ENCODE results near the gene TAS2R41. TPM values are rescaled to one million over a fixed set of nuclear protein-coding genes. Genes with fewer than 3 reads are reported as not detected.

Gene TAS2R41, protein sequence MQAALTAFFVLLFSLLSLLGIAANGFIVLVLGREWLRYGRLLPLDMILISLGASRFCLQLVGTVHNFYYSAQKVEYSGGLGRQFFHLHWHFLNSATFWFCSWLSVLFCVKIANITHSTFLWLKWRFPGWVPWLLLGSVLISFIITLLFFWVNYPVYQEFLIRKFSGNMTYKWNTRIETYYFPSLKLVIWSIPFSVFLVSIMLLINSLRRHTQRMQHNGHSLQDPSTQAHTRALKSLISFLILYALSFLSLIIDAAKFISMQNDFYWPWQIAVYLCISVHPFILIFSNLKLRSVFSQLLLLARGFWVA
- total RNA-seq, result not detected
- long read RNA-seq, result 0 reads

DNA sequence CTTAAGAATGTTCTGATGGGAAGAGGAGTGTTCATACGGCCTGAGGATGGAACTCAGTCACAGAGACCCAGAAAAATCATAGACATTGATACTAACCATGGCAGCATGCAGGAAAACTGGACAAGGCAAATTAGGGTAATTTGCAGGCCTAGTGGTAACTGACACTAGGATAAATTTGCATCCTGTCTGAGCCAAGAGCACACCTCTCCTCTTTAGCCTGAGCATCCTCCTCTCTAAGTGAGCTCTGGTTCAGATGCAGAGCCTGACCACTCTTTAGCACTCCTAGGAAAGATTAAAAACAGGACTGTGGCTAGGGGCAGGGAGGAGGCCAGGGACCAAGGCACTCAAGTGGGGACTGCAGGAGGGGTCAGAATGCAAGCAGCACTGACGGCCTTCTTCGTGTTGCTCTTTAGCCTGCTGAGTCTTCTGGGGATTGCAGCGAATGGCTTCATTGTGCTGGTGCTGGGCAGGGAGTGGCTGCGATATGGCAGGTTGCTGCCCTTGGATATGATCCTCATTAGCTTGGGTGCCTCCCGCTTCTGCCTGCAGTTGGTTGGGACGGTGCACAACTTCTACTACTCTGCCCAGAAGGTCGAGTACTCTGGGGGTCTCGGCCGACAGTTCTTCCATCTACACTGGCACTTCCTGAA, at the start of gene TAS2R41:
TAS2R41 (plus strand) TSS at position 373 of the 650 bp plus-strand sequence; CDS start at position 373, 0 bp downstream.
- no peak for DNase-seq
- intact Hi-C loops (cut with micrococcal nuclease), result no loop called here
- ATAC-seq, result no peak

DNA sequence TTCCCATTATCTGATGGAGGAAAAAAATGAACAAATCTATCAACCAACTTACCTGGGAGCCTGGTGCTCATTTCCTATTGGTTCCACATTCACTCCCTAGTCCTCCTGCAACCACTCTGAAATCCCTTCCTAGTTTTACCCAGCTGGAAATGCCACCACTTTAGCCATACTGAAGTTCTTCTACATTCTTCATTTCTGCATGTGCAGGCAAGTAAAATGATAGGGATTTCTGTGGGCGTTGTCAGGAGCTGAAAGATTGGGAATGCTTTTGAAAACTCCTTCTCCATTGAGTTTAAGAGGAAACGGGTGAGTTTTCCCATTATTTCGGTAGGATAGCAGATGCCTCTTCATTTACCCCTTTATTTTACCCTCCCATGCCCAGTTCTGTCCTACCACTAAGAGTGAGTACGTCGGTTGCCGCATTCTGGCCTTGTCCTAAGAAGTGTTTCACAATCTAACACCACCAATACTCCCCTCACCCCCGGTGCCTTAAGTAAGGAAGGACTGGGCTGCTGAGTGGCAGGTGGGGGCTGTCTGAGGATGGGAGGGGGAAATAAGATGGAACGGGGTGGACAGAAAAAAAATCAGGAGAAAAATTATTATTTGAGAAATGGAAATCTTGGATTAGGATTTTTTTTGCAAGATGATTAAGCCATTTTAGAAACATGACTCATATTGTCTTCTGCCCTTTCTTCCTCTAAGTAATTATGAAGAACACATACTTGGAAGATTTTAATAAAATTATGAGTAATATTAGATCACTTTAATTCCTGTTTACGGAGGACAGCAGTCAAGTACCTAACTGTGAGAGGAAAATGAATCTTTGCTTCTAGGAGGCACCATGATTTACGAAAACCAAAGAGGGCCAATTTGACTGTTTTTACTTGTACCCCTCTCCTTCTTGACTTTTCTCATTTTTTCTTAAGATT, 47.6 kb upstream of the TAS2R41 start:
- no peak for ATAC-seq
- intact Hi-C loops (cut with micrococcal nuclease), result no loop called here
- DNase-seq, result no peak

DNA sequence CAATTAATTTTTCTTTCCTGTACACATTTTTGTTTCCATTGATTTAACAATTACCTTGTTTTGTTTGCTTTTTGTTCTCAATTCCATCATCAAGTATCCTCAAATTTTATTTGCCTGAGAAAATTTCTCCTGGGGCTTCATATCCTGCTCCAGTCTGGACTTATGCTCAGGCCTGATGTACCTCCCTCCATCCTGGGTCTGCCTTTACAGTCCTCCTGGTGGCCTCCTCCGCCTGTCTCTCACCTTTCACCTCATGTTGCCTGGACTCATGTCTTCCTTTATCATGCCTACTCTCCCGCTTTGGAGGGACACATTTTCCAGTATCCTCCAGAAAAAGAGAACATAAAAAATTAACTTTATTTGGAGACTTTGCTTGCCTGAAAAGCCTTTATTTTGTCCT, 46.6 kb upstream of the TAS2R41 start:
- intact Hi-C loops (cut with micrococcal nuclease), result no loop called here
- ATAC-seq, result no peak
- no peak for DNase-seq

DNA sequence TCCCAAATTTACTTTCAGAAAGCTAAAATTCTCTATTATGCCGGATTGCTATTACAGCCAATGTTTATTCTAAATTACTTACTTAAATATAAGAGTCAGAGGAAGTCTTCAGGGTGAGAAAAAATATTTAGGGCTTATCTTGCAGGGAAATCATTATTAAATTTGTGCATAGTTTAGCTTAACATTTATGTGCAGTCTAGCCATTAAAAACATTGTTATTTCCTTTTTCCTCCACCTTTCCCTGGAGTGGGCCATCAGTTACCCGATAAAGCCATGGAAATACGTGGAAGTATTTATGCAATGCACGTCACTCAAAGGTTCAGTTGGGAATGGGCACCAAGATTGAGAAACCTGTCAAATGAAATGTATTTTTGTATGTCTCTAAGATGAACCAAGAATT, 43.9 kb upstream of the TAS2R41 start:
- intact Hi-C loops (cut with micrococcal nuclease), result no loop called here
- DNase-seq (no peak), ATAC-seq (no peak)

DNA sequence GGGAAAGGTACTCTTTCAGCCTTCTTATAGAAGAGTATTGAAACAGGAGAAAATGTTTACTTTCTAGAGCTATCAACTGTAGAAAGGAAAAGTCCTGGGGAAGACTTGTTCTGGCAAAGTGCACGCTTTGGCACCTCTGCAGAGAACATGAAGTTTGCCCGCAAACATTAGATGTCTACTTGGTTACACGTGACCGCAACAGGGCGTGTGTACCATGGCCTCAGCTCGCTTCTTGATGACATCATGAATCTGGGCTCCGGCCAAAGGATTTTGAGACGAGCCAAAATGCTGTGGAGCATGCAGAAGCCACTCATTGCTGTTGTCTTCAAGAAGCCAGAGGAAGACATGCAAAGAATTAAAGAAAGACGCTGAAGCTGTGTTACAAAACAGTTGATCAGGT, 43.0 kb upstream of the TAS2R41 start:
- DNase-seq (peak; percentile 60), ATAC-seq (peak; percentile 56)
- intact Hi-C loops (cut with micrococcal nuclease), result no loop called here

DNA sequence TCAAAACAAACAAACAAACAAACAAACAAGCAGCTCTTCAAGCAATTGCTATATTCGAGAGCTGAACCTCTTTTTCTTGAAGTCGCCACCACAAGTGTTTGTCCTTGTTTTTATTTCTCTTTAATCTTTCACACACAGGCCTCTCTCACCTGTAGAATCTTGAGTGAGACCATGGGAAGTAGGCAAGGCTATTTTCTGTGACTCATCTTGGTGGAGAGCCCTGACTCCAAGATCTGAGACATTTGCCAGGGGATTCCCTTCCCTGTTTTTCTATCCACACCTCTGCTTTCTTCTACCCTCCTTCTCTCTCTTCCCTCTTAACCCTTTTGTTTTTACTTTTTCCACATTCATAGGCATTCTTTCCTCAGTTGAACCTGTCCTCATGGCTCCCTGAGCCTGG, 42.4 kb upstream of the TAS2R41 start:
- DNase-seq, result no peak
- intact Hi-C loops (cut with micrococcal nuclease), result no loop called here

DNA sequence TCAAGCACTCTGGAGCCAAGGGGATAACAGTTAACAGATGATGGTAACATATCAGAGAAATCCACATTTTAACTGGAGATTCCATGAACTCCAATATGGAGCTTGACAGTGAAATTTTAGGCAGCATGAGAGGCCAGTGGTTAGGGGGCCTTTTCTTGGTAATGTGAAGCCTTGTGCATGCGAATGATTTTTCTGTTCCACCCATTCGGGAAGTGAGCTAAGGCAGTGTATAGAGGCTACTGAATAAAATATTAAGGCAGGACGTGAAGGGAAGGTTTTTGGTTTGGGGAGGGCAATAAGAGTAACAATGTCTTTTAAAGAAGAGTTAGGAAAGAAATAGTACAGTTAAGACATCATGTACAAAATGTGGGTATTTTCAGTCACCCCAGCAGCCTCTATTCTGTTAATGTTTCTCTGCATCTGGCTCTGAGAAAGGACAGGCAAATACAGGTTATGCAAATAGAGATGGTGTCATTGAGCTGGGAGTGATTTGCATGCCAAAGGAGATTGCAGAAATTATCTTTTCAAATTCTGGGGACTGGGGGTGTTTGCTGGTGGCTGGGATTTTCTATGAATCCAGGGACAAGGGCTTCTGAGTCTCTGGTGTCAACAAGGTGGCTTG, 41.2 kb upstream of the TAS2R41 start:
- DNase-seq (no peak), ATAC-seq (no peak)
- intact Hi-C loops (cut with micrococcal nuclease), result no loop called here

More for the DNA sequence above, 42.4 kb upstream of the TAS2R41 start:
- ATAC-seq, result no peak

DNA sequence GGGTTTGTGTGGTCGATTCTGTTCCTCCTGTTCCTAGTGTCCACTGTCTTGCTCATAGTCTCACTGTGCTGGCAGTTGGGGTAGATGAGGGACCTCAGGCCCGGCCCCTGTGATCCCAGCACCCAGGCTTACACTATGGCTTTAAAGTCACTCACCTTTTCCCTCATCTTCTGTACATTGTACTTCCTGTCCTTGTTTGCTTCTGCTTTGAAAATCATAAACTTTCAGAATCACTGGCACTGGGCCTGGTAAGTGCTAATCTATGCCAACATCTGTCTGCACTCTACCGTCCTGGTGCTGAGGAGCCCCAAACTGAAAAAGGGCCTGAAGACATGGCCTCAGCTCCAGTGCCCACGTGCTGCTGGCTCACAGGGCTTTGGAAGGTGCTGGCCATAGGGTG, 40.1 kb upstream of the TAS2R41 start:
- ATAC-seq, result no peak
- intact Hi-C loops (cut with micrococcal nuclease), result no loop called here
- DNase-seq, result no peak

DNA sequence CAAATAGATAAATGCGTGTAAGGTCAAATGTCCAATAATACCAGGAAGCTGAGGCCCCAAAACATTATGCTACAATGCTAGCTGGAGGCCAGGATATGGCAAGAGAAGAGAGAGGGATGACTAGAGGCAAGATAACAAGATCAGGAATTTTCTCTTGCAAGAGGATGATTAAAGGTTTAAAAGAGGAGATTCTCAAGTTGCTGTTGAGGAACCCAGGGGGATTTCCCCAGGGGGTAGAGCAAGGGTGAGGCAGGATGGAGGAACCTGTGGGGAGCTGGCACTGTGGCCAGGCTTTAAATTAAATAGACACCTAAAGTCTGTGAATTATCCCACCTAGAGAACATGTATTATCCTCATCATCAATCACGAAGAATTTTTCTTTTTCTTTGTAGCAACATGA, 37.8 kb upstream of the TAS2R41 start:
- intact Hi-C loops (cut with micrococcal nuclease), result no loop called here
- ATAC-seq (no peak), DNase-seq (no peak)

DNA sequence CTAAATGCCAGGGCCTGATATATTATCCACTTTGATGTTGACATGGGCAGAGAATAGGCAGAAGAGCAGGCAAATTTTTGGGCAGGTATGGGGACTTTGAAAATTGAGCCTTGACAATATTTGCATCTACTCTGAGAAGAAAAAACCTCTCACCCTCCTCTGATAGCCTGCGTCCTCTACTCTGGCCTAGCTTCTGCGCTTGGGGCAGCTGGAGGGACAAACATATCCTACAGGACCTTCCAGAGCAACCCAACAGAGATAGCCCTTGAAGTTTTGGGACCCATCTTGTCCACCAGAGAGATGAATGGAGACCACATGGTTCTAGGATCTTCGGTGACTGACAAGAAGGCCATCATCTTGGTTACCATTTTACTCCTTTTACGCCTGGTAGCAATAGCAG, 34.5 kb upstream of the TAS2R41 start, which contains the start of gene TAS2R60:
TAS2R60 (plus strand) TSS at position 301 of the 400 bp plus-strand sequence; CDS start at position 301, 0 bp downstream.
- intact Hi-C loops (cut with micrococcal nuclease), result no loop called here
- no peak for DNase-seq
- no peak for ATAC-seq

DNA sequence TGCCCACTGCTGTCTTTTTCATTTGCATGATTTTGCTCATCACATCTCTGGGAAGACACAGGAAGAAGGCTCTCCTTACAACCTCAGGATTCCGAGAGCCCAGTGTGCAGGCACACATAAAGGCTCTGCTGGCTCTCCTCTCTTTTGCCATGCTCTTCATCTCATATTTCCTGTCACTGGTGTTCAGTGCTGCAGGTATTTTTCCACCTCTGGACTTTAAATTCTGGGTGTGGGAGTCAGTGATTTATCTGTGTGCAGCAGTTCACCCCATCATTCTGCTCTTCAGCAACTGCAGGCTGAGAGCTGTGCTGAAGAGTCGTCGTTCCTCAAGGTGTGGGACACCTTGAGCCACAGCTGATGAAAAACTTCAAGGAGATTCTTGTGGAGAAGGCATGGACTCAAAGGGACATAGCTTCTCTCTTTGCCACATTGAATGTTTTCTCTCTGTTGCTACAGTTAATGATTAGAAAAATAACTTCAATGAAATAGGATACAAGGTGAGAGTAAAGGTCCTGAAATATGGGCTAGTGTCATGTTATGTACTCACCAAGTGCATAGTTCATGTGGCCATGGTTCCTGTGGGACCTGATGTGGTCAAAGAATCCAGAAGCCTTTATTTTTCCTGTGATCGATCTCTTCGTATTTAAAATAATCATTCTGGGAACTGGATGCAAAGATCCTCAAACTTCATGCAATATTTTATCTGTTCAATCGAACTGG, 33.5 kb upstream of the TAS2R41 start:
- ATAC-seq (no peak), DNase-seq (no peak)
- intact Hi-C loops (cut with micrococcal nuclease), result no loop called here

DNA sequence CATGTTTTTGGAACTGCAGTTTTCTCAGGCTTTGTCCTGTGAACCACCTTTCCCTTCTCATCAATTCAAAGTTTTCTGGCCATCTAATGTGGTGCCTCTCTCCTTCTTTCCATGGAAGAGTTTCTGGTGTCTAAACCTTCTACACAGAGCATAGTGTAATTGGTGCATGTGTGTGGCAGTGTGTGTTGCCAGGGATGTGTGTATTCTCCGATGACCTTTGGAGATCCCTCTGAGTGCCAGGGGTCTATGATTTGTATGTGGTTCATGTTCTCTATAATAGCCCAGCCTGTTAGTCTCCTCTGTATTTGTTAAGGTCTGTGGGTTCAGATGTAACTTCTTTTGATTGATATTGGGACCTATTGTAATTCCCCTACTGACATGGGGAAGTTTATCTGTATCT, 32.9 kb upstream of the TAS2R41 start:
- ATAC-seq, result no peak
- intact Hi-C loops (cut with micrococcal nuclease), result no loop called here
- no peak for DNase-seq

DNA sequence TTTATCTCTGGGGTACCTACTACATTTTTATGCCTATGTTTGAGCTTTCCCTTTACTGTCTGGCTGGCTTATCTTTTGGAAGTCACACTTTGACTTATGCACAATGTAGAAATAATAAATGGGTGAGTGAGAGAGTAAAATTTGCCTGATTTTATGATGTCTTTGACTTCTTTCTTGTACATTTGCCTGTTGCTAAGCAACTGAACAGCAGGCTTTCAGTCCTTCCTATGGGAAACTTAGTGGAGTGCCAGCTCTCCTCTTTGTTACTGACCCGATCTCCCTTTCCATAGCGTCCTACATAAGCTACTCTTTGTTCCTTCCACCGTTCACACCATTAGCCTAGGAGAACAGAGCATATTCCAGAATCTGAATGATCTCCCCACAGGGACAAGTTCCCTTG, 30.2 kb upstream of the TAS2R41 start:
- intact Hi-C loops (cut with micrococcal nuclease), result no loop called here
- no peak for ATAC-seq
- no peak for DNase-seq

DNA sequence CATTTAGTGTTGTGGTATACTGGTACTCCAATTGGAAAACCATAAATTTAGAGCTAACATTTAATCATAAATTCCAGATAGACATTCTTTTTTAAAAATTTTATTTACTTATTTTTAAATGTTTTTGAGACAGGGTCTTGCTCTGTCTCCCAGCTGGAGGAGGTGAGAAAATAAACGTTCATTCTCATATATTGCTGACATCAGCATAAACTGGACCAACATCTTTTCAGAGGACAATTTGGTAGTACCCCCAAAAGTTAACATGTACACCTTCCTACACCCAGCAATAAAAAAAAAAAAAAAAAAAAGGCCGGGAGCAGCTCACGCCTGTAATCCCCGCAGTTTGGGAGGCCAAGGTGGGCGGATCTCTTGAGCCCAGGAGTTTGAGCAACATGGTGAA, 29.2 kb upstream of the TAS2R41 start:
- intact Hi-C loops (cut with micrococcal nuclease), result no loop called here
- no peak for ATAC-seq

DNA sequence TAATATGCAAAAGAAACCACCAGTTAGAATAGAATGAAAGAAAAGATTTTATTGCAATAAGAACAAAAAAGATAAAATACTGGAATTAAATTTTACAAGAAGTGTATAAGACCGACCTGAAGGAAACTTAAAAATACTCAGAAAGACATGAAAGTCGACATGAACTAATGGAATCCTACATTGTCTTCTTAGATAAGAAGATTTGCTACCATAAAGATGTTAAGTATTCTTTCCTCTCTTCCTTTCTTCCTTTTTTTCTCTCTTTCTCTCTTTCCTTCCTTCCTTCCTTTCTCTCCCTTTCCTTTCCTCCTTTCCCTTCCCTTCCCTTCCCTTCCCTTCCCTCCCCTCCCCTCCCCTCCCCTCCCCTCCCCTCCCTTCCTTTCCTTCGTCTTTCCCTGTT, 27.9 kb upstream of the TAS2R41 start:
- ATAC-seq (no peak), DNase-seq (no peak)
- intact Hi-C loops (cut with micrococcal nuclease), result no loop called here

More for the DNA sequence above, 29.2 kb upstream of the TAS2R41 start:
- DNase-seq, result no peak

DNA sequence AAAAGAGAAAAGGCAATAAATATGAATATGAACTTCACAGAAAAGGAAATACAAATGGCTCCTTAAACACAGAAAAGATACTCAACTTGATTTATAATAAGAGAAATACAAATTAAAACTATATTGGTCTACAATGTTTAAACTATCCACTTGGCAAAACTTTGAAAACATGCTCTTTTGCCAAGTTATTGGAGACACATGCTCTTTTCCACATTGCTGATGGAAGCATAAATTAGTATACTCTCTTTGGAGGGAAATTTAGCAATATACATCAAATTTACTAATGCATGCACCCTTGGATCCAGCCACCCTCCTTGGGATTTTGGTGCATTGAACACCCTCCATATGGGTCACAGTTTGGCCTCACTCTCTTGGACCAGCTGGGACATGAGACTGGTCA, 26.6 kb upstream of the TAS2R41 start:
- intact Hi-C loops (cut with micrococcal nuclease), result no loop called here
- DNase-seq (no peak), ATAC-seq (no peak)

DNA sequence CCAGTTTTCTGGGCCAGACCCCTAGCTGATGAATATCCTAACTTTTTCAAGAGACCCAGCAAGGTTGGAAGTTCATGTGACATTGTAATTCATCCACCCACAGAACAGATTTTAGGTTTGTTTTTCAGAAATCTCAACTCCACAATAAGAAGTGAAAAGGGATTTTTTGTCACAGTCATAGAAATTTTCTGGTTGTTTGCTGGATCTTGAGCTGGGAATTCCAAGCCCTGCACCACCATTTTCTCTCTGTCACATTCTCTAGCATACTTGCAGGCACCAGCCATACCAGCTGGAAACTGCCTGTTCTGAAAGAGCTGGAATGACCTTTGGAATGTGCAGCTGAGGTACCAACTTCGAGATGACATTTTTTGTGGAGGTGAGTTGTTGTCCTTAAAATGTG, 25.9 kb upstream of the TAS2R41 start:
- DNase-seq (no peak), ATAC-seq (no peak)
- intact Hi-C loops (cut with micrococcal nuclease), result no loop called here

DNA sequence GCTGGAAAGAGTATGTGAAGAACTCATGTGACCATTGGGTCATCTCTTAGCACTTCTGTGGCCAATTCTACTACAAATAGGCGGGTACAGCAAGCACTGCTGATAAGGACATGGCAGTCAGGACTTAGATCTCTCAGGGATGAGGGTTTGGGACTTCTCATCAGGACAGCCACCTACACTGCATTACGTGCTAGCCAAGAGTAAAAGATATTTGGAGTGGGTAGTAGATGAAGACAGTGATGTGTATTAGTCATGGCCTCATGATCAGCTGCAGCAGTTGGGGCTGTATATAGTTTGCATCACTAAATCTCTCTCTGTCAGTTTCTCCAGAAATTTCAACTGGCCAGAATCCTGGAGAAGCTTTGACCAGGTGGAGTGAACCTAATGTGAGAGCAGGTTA, 25.2 kb upstream of the TAS2R41 start:
- DNase-seq, result no peak
- intact Hi-C loops (cut with micrococcal nuclease), result no loop called here
- no peak for ATAC-seq

All from left ventricle myocardium superior (tissue), 1 donor.